C4-2B (cell line): Measurements from ENCODE around the gene CTNNA2.

Source experiments
- CTCF ChIP-seq: fragments of 450-650 bp; conservative IDR thresholded peaks from 2 replicates; pipeline ENCODE4 v1.5.1; 2017; ENCODE audit warnings: mild to moderate bottlenecking
- ZFX ChIP-seq: fragments of 450-650 bp; IDR thresholded peaks from 2 replicates; pipeline ENCODE4 v1.6.1; 2017

GRCh38 chr2:79729532-79729931, 216.7 kb downstream of the CTNNA2 start:
- no peak for TF ChIP-seq CTCF
- no peak for TF ChIP-seq ZFX
